SK-N-SH (cell line): ENCODE results near the gene EEFSEC. TPM values are rescaled to one million over a fixed set of nuclear protein-coding genes. Genes with fewer than 3 reads are reported as not detected.

Experiments
- CTCF ChIA-PET: fragments of 300-600, 350-600 bp; formaldehyde crosslinking; extraction: SDS; loops from one replicate; lab custom pipeline; 2021; lab: Yijun Ruan, JAX
- POLR2A ChIA-PET: fragments of 350-600 bp; sonication (Branson Sonifier 250); formaldehyde crosslinking; extraction: SDS; loops from one replicate; lab custom pipeline; 2020; ENCODE audit warnings: antibody characterized with exemption, inconsistent platforms; lab: Yijun Ruan, JAX
- DNase-seq: peaks from one replicate; pipeline ENCODE4 v3.0.0; 2012
- H2AFZ ChIP-seq: fragments of 200-600 bp; sonication (generic); 2 replicates; pipeline ENCODE4 v1.8.1; 2016; ENCODE audit warnings: antibody characterized with exemption, mild to moderate bottlenecking, low read depth
- H3F3A ChIP-seq: fragments of 200-600 bp; sonication (generic); replicated peaks from 2 replicates; pipeline ENCODE3; 2016; ENCODE audit warnings: antibody characterized with exemption, mild to moderate bottlenecking; ENCODE audit not compliant: insufficient read depth
- H3K27ac ChIP-seq, 2 experiments: fragments of 200-500 bp in 1 of 2; fragments of 200-600 bp in 1 of 2; sonication (Bioruptor generic) in 1 of 2; sonication (generic), shearing (Covaris generic) in 1 of 2; 2 replicates each; pipeline versions ENCODE4 v1.5.1 to v1.6.1; 2014 to 2016; ENCODE audit warnings: low read depth in 2 of 2, inconsistent platforms in 1 of 2, low read length in 1 of 2, mild to moderate bottlenecking in 1 of 2, mixed read lengths in 1 of 2
- H3K27me3 ChIP-seq: fragments of 200-600 bp; sonication (generic), shearing (Covaris generic); 2 replicates; pipeline ENCODE4 v1.6.1; 2016; ENCODE audit warnings: mixed run types; ENCODE audit not compliant: insufficient read depth
- H3K36me3 ChIP-seq, 2 experiments: fragments of 200-500 bp in 1 of 2; fragments of 200-600 bp in 1 of 2; sonication (Bioruptor generic) in 1 of 2; sonication (generic) in 1 of 2; replicated peaks in 1 of 2; 2 replicates each; pipeline versions ENCODE3 to v1.5.1; 2014 to 2016; ENCODE audit warnings: low read length in 1 of 2, mild to moderate bottlenecking in 1 of 2; ENCODE audit not compliant: insufficient read depth in 2 of 2, control insufficient read depth in 1 of 2
- H3K4me1 ChIP-seq, 2 experiments: fragments of 200-500 bp in 1 of 2; fragments of 200-600 bp in 1 of 2; sonication (Bioruptor generic) in 1 of 2; sonication (generic), shearing (Covaris generic) in 1 of 2; 2 replicates each; pipeline versions ENCODE4 v1.5.1 to v1.6.1; 2014 to 2016; ENCODE audit warnings: low read depth in 1 of 2, low read length in 1 of 2, mixed run types in 1 of 2; ENCODE audit not compliant: insufficient read depth in 2 of 2, control insufficient read depth in 1 of 2
- H3K4me2 ChIP-seq: fragments of 200-600 bp; sonication (generic), shearing (Covaris generic); 2 replicates; pipeline ENCODE4 v1.6.1; 2017; ENCODE audit warnings: mixed run types
- H3K4me3 ChIP-seq, 2 experiments: fragments of 200-500 bp in 1 of 2; fragments of 200-600 bp in 1 of 2; sonication (Bioruptor generic) in 1 of 2; sonication (generic), shearing (Covaris generic) in 1 of 2; 2 replicates each; pipeline versions ENCODE4 v1.5.1 to v1.8.1; 2014 to 2016; ENCODE audit warnings: low read depth in 2 of 2, inconsistent platforms in 1 of 2, low read length in 1 of 2, mild to moderate bottlenecking in 1 of 2, mixed read lengths in 1 of 2, moderate library complexity in 1 of 2
- H3K79me2 ChIP-seq: fragments of 200-600 bp; sonication (generic); 2 replicates; pipeline ENCODE4 v1.8.1; 2017; ENCODE audit warnings: mild to moderate bottlenecking; ENCODE audit not compliant: insufficient read depth
- H3K9ac ChIP-seq: fragments of 200-600 bp; sonication (generic); 2 replicates; pipeline ENCODE4 v1.6.1; 2017; ENCODE audit warnings: mixed run types
- H3K9me2 ChIP-seq: fragments of 200-600 bp; sonication (generic); 2 replicates; pipeline ENCODE4 v1.6.1; 2017; ENCODE audit warnings: mixed run types
- H3K9me3 ChIP-seq: fragments of 200-600 bp; sonication (generic); 2 replicates; pipeline ENCODE4 v1.6.1; 2017; ENCODE audit warnings: mixed run types, mild to moderate bottlenecking, moderate library complexity
- H4K20me1 ChIP-seq: fragments of 200-600 bp; sonication (generic); 2 replicates; pipeline ENCODE4 v1.6.1; 2017; ENCODE audit warnings: mild to moderate bottlenecking, mixed run types; ENCODE audit not compliant: insufficient read depth
- EP300 ChIP-seq, 2 experiments: IDR thresholded peaks; 2 replicates each; pipeline versions ENCODE4 v1.4.0 to v1.6.1; 2012; ENCODE audit warnings: borderline replicate concordance in 1 of 2, low read depth in 1 of 2, low read length in 1 of 2
- FOSL2 ChIP-seq: IDR thresholded peaks from 2 replicates; pipeline ENCODE4 v1.4.0; 2012; ENCODE audit warnings: low read depth, mild to moderate bottlenecking, moderate library complexity, borderline replicate concordance
- FOXJ3 ChIP-seq: sonication (generic); formaldehyde crosslinking; IDR thresholded peaks from 2 replicates; pipeline ENCODE4 v1.5.1; 2020; ENCODE audit warnings: mild to moderate bottlenecking, missing genetic modification reagents
- GABPA ChIP-seq: IDR thresholded peaks from 2 replicates; pipeline ENCODE4 v1.4.0; 2012; ENCODE audit warnings: low read depth, mild to moderate bottlenecking
- GATA2 ChIP-seq: sonication (generic); formaldehyde crosslinking; IDR thresholded peaks from 2 replicates; pipeline ENCODE4 v1.5.0; 2020; ENCODE audit warnings: mild to moderate bottlenecking, missing genetic modification reagents
- JUND ChIP-seq: IDR thresholded peaks from 2 replicates; pipeline ENCODE4 v1.4.0; 2012
- MEF2A ChIP-seq: IDR thresholded peaks from 2 replicates; pipeline ENCODE4 v1.4.0; 2012; ENCODE audit warnings: low read depth, borderline replicate concordance
- MXI1 ChIP-seq: IDR thresholded peaks from 2 replicates; pipeline ENCODE4 v1.6.1; 2012; ENCODE audit warnings: mild to moderate bottlenecking, low read depth, low read length, improper control_type of control experiment
- NFIC ChIP-seq: IDR thresholded peaks from 2 replicates; pipeline ENCODE4 v1.4.0; 2012; ENCODE audit warnings: borderline replicate concordance
- RAD21 ChIP-seq: IDR thresholded peaks from 2 replicates; pipeline ENCODE4 v1.6.1; 2012; ENCODE audit warnings: mild to moderate bottlenecking, low read length
- RCOR1 ChIP-seq: fragments of 150-350 bp; IDR thresholded peaks from 2 replicates; pipeline ENCODE4 v1.6.1; 2017; ENCODE audit warnings: antibody characterized with exemption, low read length
- RFX5 ChIP-seq: IDR thresholded peaks from 2 replicates; pipeline ENCODE4 v1.6.1; 2012; ENCODE audit warnings: mild to moderate bottlenecking, improper control_type of control experiment, low read length
- RXRA ChIP-seq: IDR thresholded peaks from 2 replicates; pipeline ENCODE4 v1.4.0; 2012; ENCODE audit warnings: low read depth, mild to moderate bottlenecking, borderline replicate concordance
- SIN3A ChIP-seq: IDR thresholded peaks from 2 replicates; pipeline ENCODE4 v1.6.1; 2012; ENCODE audit warnings: low read depth, mild to moderate bottlenecking, low read length, moderate library complexity, borderline replicate concordance
- SMC3 ChIP-seq: IDR thresholded peaks from 2 replicates; pipeline ENCODE4 v1.6.1; 2012; ENCODE audit warnings: low read depth, low read length, improper control_type of control experiment
- TAF1 ChIP-seq: IDR thresholded peaks from 2 replicates; pipeline ENCODE4 v1.6.1; 2012; ENCODE audit warnings: low read depth, mild to moderate bottlenecking, low read length, moderate library complexity, borderline replicate concordance
- WGBS: methylation state at CpG from one replicate; pipeline ENCODE4 v1.1.6; 2017; ENCODE audit warnings: low lambda C conversion rate; 5-methylcytosine and 5-hydroxymethylcytosine counted together
- polyA plus RNA-seq, 3 experiments: library from polyadenylated mRNA; depleted of rRNA; stranded (reverse); fragments of >200 nt; gene quantifications; 2 replicates each; pipeline ENCODE4 v1.2.3, GENCODE V29; 2012
- TF ChIP-seq, protein P1 (sequence below): IDR thresholded peaks from 2 replicates; pipeline ENCODE4 v1.4.0; 2012; ENCODE audit warnings: low read depth, borderline replicate concordance
- TF ChIP-seq, protein P2 (sequence below): fragments of 200-600 bp; sonication (generic); IDR thresholded peaks from 2 replicates; pipeline ENCODE4 v1.6.1; 2017; ENCODE audit warnings: antibody characterized with exemption, mild to moderate bottlenecking, moderate library complexity
- TF ChIP-seq, protein P3 (sequence below): IDR thresholded peaks from 2 replicates; pipeline ENCODE4 v1.4.0; 2012; ENCODE audit warnings: low read depth
- TF ChIP-seq, protein P4 (sequence below): IDR thresholded peaks from 2 replicates; pipeline ENCODE4; 2012

EEFSEC gene
- polyA plus RNA-seq, 1 of the 3 experiments (the other 2 are of a cell fraction), result 12.4 TPM

DNA sequence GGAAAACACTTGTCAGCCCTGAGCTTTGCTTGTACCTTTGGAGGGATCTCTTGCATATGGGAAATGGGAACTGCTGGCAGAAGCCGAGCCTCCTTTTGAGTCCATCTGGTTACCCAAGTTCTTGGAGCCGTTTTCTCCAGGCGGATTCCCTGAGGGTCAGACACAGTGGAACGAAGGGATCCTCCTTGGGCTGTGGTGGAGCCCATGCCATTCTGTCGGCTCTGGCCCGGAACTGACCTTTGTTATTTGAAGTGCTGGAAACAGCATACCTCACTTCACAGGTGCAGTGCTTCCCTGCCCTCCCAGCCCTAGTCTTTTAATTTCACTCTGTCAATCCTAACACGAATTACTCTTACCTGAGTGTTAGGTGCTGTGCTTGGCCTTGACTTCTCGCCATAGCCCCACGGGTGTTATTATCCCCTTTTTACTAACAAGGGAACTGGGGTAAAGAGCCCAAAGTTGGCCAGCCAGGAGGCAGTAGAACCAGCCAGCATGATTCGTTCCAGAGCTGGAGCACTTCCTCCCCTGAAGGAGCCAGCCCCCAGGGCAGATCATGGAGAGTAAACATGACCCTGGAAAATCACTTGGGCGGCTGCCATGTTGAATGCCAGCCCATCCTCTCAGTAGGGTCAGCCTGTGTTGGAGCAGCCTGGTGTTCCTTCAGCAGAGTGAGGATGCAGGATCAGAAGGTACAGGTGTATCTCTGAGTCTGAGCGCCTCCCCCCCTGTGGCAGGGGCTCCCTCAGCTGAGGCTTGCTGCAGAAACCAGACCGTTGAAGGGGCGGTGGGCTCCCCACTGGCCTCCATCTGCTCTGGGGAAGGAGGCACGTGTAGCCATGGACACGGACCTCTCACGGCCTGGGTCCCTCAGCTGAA, 170.2 kb downstream of the EEFSEC start:
- 95% methylated on average over 10 of the region's 17 CpGs for WGBS
- no peaks in the 10 kb centered on the region for H3K27me3 ChIP-seq
- no peak overlapping the region for H3K4me2 ChIP-seq
- no peak overlapping the region for H2AFZ ChIP-seq
- no peaks in the 10 kb centered on the region for H3K79me2 ChIP-seq
- CTCF ChIA-PET, result interaction anchor here (0.8 to 5.3 kb wide), 8 partner anchors 16 to 148 kb away, joined by 3 to 35 read pairs (median 8); no protein-coding TSS in a partner anchor
- H3K9me3 ChIP-seq, result no peaks in the 10 kb centered on the region
- H4K20me1 ChIP-seq, result no peaks in the 10 kb centered on the region
- H3K9me2 ChIP-seq, result no peaks in the 10 kb centered on the region
- H3K36me3 ChIP-seq, result peaks cover 0 to 2% of the 10 kb centered on the region in 2 experiments
- peaks cover 0 to 89% of the 10 kb centered on the region in 2 experiments; a peak in 2 of 4 replicates for H3K4me1 ChIP-seq
- POLR2A ChIA-PET, result no interaction called here
- no peaks in the 10 kb centered on the region for H3F3A ChIP-seq
- H3K9ac ChIP-seq, result no peak overlapping the region
- H3K27ac ChIP-seq, result no peak overlapping the region; a peak in 1 of 4 replicates
- no peak overlapping the region for H3K4me3 ChIP-seq
- TF ChIP-seq, protein P1, sequence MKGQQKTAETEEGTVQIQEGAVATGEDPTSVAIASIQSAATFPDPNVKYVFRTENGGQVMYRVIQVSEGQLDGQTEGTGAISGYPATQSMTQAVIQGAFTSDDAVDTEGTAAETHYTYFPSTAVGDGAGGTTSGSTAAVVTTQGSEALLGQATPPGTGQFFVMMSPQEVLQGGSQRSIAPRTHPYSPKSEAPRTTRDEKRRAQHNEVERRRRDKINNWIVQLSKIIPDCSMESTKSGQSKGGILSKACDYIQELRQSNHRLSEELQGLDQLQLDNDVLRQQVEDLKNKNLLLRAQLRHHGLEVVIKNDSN, result no peak
- TF ChIP-seq RXRA (no peak), JUND (no peak), EP300 (IDR thresholded peaks at IDR 0.05; ENCODE audit: borderline replicate concordance in 1 of 2, low read depth in 1 of 2, low read length in 1 of 2) (no peak), SMC3 (no peak), SIN3A (no peak), TAF1 (no peak), RCOR1 (no peak), FOXJ3 (CRISPR knock-in tag) (no peak), FOSL2 (no peak), GABPA (no peak), RAD21 (no peak), NFIC (no peak), MEF2A (no peak), MXI1 (no peak), GATA2 (CRISPR knock-in tag) (no peak), RFX5 (no peak)
- TF ChIP-seq, protein P2, sequence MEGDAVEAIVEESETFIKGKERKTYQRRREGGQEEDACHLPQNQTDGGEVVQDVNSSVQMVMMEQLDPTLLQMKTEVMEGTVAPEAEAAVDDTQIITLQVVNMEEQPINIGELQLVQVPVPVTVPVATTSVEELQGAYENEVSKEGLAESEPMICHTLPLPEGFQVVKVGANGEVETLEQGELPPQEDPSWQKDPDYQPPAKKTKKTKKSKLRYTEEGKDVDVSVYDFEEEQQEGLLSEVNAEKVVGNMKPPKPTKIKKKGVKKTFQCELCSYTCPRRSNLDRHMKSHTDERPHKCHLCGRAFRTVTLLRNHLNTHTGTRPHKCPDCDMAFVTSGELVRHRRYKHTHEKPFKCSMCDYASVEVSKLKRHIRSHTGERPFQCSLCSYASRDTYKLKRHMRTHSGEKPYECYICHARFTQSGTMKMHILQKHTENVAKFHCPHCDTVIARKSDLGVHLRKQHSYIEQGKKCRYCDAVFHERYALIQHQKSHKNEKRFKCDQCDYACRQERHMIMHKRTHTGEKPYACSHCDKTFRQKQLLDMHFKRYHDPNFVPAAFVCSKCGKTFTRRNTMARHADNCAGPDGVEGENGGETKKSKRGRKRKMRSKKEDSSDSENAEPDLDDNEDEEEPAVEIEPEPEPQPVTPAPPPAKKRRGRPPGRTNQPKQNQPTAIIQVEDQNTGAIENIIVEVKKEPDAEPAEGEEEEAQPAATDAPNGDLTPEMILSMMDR, result no peak
- TF ChIP-seq, protein P3, sequence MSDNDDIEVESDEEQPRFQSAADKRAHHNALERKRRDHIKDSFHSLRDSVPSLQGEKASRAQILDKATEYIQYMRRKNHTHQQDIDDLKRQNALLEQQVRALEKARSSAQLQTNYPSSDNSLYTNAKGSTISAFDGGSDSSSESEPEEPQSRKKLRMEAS, result no peak
- TF ChIP-seq, protein P4, sequence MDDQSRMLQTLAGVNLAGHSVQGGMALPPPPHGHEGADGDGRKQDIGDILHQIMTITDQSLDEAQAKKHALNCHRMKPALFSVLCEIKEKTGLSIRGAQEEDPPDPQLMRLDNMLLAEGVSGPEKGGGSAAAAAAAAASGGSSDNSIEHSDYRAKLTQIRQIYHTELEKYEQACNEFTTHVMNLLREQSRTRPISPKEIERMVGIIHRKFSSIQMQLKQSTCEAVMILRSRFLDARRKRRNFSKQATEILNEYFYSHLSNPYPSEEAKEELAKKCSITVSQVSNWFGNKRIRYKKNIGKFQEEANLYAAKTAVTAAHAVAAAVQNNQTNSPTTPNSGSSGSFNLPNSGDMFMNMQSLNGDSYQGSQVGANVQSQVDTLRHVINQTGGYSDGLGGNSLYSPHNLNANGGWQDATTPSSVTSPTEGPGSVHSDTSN, result no peak
- no peak for DNase-seq
